Measurements from ENCODE around the gene KIFC1.

KIFC1 gene

DNA sequence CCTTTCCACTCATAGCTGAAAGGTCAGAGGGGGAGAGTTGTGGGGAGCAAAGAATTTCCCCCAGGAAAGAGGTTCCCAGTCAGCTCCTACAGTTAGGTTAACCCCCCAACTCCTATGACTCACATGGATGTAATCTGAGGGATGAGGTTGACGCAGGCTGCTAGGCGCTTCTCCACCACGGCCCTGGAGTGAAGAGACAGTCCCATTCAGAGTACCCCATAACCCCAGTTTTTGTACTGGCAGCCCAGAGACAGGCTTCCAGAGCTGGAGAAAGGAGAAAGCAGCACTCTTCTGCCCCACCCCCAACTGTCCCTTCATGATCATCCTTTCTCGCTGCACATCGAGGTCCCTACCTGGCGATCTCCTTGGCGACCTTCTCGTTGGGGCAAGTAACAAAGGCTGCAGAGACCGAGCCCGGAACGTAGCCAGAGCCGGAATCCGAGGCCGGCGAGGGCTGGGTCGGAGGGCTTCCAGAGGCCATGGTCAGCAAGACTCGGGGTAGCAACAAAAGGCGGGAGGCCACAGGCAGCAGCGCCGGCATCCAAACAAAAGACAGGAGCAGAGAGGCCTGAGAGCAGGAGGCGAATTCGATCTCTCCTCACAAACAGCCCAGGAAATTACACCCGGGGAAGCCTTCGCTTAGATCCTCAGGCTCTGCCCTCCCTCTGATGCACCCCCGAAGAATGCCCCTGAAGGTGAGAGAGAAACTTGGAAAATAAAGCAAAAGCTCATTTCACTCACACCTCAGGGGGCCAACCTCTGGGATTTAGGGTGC is 25.7 kb downstream of the KIFC1 start:
- H3K36me3 ChIP-seq (ENCODE audit: control insufficient read depth, insufficient read depth, low read length), result no peaks in the 10 kb centered on the region
- H3K4me1 ChIP-seq (ENCODE audit: control insufficient read depth, insufficient read depth, low read length), result peaks cover 28% of the 10 kb centered on the region
- H3K9ac ChIP-seq (ENCODE audit: low read length), result peak overlapping the region; percentile 76
- H3K27me3 ChIP-seq (ENCODE audit: control insufficient read depth, insufficient read depth, low read length), result peaks cover 4% of the 10 kb centered on the region
- H3K9me3 ChIP-seq (ENCODE audit: control insufficient read depth, low read length), result no peaks in the 10 kb centered on the region
- peak overlapping the region; percentile 76 for H3K4me3 ChIP-seq (ENCODE audit: low read length)

DNA sequence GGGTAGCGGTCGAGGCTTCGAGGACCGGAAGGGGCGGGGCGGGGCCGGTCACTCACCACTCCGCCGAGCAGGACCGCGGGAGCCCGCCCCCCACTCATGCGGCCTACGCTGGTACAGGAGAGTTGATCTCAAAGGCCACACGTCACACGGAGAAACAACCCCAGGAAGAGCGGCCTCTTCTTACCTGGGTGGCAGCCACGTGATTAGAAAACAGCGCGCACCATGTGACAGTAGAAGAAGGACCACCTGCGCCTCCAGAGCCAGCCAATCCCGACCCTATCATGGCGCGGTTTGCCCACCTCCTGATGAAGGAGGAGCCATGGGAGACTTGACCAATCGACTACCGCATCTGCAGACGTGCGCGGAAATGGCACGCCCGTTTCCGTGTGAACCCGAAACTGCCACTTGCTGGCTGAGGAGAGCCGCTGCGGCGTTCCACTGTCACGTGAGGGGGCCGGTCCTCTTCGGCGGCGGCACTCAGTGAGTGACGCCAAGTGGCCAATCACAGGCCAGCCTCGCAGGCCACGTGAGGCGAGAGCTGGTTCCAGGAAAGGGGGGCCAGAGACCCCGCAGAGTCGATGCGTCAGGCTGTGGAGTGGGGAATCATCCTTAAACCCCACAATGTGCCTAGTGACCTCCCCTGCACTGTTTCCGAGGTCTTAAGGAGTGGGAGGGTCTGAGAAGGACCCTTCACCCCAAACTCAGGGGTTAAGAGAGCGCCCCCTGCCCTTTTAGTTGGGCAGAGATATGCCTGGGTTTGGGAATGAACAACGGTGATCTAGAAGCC is 26.5 kb downstream of the KIFC1 start, which contains the start of gene CUTA:
Gene CUTA (minus strand): TSS at position 205 of the 787 bp plus-strand sequence. CDS start 107 bp downstream, at position 98.
- Histone ChIP-seq H3K4me3 (ENCODE audit: low read length) (peak within 1 kb of the TSS; percentile 76), H3K36me3 (ENCODE audit: control insufficient read depth, insufficient read depth, low read length) (no peaks in the 10 kb centered on the region), H3K4me1 (ENCODE audit: control insufficient read depth, insufficient read depth, low read length) (peaks cover 28% of the 10 kb centered on the region), H3K9me3 (ENCODE audit: control insufficient read depth, low read length) (no peaks in the 10 kb centered on the region), H3K27me3 (ENCODE audit: control insufficient read depth, insufficient read depth, low read length) (peaks cover 4% of the 10 kb centered on the region), H3K9ac (ENCODE audit: low read length) (peak within 1 kb of the TSS; percentile 80)

DNA sequence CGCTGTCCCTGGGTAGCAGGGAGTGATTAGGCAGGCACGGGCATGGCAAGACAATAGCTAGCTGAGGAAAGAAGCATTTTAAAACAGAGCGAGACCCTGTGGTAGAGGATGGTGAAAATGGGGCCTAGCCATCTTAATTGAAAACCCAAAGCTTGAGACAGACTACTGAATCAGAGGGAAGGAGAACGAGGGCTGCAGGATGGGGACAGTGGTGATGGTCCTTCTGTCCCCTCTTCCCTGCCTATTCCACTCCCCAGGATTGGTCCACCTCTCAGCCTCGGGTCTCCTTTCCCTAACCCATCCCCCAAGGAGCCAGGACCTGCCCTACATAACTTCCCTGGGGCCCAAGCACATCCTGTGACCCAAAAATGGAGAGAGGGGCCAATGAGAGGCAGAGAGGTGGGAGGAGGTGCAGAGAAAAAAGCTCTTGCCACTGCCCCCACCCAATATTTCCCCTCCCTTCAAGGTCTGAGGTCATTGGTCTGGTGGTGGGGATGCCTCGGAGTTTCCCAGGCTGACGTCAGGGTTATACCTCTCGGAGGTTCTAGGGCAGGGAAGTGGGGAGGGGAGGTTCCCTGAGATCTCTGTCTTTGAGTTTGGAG is 27.2 kb downstream of the KIFC1 start:
- no peaks in the 10 kb centered on the region for H3K36me3 ChIP-seq (ENCODE audit: control insufficient read depth, insufficient read depth, low read length)
- H3K27me3 ChIP-seq (ENCODE audit: control insufficient read depth, insufficient read depth, low read length), result peaks cover 4% of the 10 kb centered on the region
- peak overlapping the region; percentile 57 for H3K4me3 ChIP-seq (ENCODE audit: low read length)
- peaks cover 28% of the 10 kb centered on the region for H3K4me1 ChIP-seq (ENCODE audit: control insufficient read depth, insufficient read depth, low read length)
- H3K9ac ChIP-seq (ENCODE audit: low read length), result peak overlapping the region; percentile 80
- H3K9me3 ChIP-seq (ENCODE audit: control insufficient read depth, low read length), result no peaks in the 10 kb centered on the region

DNA sequence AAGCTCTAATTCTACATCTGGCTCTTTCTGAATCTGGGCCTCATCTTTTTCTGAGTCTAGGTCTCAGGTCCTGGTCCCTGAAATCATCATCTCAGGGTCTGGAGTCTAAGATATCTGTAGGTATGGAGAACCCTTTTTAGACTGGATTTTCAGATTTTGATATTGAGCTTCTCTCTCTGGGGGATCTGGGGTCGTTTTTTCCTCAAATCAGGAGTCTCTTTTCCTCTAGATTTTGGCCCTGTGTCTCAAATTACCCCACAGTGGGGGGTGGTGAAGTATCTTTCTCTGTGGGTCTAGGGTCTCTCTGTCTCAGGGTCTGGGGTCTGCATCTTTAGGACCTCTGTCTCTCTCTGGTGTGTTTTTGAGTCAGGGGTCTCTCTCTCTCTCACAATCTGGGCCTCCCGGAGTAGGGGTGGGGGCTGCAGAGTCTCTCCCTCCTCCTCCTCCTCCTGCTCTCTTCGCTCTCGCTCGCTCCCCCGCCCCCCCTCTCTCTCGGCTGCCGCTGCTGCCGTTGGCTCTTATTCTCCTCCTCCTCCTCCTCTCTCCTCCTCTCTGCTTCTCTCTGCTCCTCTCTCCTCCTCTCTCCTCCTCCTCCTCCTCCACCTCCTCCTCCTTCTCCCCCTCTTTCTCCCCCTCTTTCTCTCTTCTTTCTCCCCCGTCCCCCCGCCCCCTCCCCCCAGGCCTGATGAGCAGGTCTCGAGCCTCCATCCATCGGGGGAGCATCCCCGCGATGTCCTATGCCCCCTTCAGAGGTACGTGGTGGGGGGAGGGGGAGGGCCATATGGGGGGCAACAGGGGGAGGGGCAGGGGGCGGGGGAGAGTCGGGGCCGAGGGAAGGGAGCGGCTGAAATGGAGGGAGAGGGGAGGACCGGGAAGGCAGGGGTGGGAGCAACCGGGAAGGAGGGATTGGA is 28.2 kb downstream of the KIFC1 start, which contains the start of gene SYNGAP1:
Gene SYNGAP1 (plus strand): TSS at position 486 of the 911 bp plus-strand sequence. CDS start 200 bp downstream, at position 686.
- H3K4me3 ChIP-seq (ENCODE audit: low read length), result no peak within 1 kb of the TSS
- H3K4me1 ChIP-seq (ENCODE audit: control insufficient read depth, insufficient read depth, low read length), result peaks cover 32% of the 10 kb centered on the region
- H3K9me3 ChIP-seq (ENCODE audit: control insufficient read depth, low read length), result no peaks in the 10 kb centered on the region
- peak within 1 kb of the TSS; percentile 80 for H3K9ac ChIP-seq (ENCODE audit: low read length)
- H3K36me3 ChIP-seq (ENCODE audit: control insufficient read depth, insufficient read depth, low read length), result no peaks in the 10 kb centered on the region
- H3K27me3 ChIP-seq (ENCODE audit: control insufficient read depth, insufficient read depth, low read length), result peaks cover 4% of the 10 kb centered on the region

DNA sequence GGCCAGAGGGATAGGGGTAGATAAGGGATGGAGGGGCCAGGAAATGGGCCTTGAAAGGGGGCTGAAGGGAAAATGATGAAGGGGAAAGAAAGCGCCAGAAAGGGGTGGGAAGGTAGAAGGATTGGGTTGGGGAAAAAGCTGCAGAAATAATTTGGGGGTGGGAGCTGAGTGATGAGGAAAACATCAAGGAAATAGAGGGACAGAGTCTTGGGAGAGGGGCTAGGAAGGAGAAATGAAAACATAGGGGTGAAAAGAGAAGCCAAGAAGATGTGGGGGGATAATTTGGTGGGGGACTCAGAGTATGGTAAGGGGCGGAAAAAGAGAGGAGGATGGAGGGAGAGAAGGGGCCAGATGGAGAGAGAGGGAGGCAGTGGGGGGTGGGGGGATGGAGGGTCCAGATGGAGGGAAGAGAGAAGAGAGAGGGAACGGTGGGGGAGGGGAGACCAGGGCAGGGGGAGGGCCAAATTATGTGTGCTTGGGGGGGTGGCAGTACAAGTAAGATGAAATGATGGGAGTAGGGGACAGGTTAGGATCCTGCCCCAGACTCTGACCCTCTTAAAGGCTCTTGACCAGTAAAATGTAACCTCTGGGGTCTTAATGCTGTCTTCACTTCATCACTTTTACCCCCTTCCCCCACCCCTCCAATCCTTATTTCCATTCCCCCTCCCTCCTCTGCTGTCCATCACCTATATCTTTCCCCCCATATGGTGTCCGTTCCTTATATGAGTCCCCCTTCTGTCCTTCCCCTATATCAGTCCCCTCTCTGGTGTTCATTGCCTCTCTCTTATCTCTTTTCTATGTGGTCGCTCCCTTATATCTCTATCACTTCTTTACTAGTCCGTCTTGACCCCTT is 29.1 kb downstream of the KIFC1 start:
- Histone ChIP-seq H3K4me1 (ENCODE audit: control insufficient read depth, insufficient read depth, low read length) (peaks cover 34% of the 10 kb centered on the region), H3K9me3 (ENCODE audit: control insufficient read depth, low read length) (no peaks in the 10 kb centered on the region), H3K27me3 (ENCODE audit: control insufficient read depth, insufficient read depth, low read length) (peaks cover 4% of the 10 kb centered on the region), H3K4me3 (ENCODE audit: low read length) (no peak overlapping the region), H3K36me3 (ENCODE audit: control insufficient read depth, insufficient read depth, low read length) (no peaks in the 10 kb centered on the region), H3K9ac (ENCODE audit: low read length) (no peak overlapping the region)

DNA sequence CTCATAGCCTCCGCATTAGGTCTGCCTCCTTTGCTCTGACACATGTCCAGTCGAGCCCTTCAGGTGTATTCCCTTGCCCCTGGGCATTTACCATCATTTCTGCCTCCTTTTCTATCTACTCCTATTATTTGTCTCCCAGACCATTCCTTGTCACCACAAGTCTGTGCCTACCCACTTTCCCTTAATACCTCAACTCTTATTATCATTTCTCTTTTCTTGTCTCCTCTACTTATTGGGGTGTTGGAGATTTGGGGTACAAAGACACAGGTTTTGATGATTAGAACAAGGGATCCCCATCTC is 29.7 kb downstream of the KIFC1 start:
- no peak overlapping the region for H3K4me3 ChIP-seq (ENCODE audit: low read length)

DNA sequence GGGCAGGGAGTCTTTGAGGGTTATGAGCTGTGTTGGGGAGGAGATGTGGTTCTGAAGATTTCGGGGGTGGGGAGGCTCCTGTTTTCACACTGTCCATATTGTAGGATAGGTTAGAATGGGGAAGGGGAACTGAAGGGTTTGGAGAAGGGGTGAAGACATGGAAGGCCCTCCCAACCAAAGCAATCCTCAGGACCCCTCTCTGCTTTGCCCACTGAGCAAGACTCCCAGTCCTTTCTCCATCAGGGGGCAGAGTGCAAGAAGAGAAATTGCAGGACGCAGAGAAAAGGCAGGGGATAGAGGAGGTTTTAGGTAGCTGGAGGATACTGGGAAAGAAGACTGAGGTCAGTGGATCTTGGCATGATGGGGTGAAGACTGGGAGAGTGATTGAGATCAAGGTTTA is 32.2 kb downstream of the KIFC1 start:
- no peaks in the 10 kb centered on the region for H3K9me3 ChIP-seq (ENCODE audit: control insufficient read depth, low read length)
- no peak overlapping the region for H3K4me3 ChIP-seq (ENCODE audit: low read length)
- H3K27me3 ChIP-seq (ENCODE audit: control insufficient read depth, insufficient read depth, low read length), result peaks cover 4% of the 10 kb centered on the region
- H3K4me1 ChIP-seq (ENCODE audit: control insufficient read depth, insufficient read depth, low read length), result peaks cover 29% of the 10 kb centered on the region
- H3K9ac ChIP-seq (ENCODE audit: low read length), result no peak overlapping the region
- H3K36me3 ChIP-seq (ENCODE audit: control insufficient read depth, insufficient read depth, low read length), result no peaks in the 10 kb centered on the region

More for the DNA sequence above, 29.7 kb downstream of the KIFC1 start:
- Histone ChIP-seq H3K9ac (ENCODE audit: low read length) (no peak overlapping the region), H3K4me1 (ENCODE audit: control insufficient read depth, insufficient read depth, low read length) (peaks cover 33% of the 10 kb centered on the region), H3K27me3 (ENCODE audit: control insufficient read depth, insufficient read depth, low read length) (peaks cover 4% of the 10 kb centered on the region), H3K9me3 (ENCODE audit: control insufficient read depth, low read length) (no peaks in the 10 kb centered on the region), H3K36me3 (ENCODE audit: control insufficient read depth, insufficient read depth, low read length) (no peaks in the 10 kb centered on the region)

DNA sequence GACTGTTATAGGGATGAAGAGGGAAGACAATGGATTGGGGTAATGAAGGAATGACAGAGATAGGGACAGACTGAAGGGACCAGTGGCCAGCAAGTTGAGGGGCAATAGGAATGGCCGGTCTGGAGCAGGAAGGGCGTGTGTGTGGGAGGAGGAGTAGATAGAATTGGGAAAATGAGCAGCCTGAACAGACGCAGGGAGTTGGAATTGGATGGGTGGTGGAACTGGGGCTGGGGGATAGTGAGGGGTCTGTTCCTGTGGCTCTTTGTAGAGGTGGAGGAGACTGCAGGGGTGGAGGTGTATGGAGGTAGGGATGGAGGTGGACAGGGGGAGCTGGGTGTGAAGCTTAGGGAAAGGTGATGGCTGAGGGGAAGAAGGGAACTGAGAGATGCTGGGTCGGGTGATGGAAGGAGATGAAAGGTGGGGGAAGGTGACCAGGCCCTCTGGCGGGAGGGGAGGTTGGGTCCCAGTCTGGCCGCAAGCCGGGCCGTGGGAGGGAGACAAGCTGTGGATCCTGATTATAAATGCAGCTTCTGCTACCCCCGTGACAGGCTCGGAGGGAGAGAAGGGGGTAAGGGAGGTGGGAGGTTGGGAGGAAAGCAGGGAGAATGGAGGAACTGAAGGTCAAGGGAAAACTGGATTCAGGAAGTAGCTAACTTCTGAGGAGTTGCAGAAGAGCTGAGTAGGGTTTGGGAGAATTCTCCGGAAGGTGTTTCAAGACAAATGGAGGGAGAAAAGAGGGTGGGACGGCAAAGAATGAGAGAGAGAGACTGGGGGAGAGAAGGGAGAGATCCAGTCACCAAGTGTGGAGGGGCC is 33.4 kb downstream of the KIFC1 start:
- peaks cover 4% of the 10 kb centered on the region for H3K27me3 ChIP-seq (ENCODE audit: control insufficient read depth, insufficient read depth, low read length)
- H3K9ac ChIP-seq (ENCODE audit: low read length), result peak overlapping the region; percentile 80
- no peaks in the 10 kb centered on the region for H3K9me3 ChIP-seq (ENCODE audit: control insufficient read depth, low read length)
- H3K36me3 ChIP-seq (ENCODE audit: control insufficient read depth, insufficient read depth, low read length), result no peaks in the 10 kb centered on the region
- peaks cover 27% of the 10 kb centered on the region for H3K4me1 ChIP-seq (ENCODE audit: control insufficient read depth, insufficient read depth, low read length)
- peak overlapping the region; percentile 61 for H3K4me3 ChIP-seq (ENCODE audit: low read length)

DNA sequence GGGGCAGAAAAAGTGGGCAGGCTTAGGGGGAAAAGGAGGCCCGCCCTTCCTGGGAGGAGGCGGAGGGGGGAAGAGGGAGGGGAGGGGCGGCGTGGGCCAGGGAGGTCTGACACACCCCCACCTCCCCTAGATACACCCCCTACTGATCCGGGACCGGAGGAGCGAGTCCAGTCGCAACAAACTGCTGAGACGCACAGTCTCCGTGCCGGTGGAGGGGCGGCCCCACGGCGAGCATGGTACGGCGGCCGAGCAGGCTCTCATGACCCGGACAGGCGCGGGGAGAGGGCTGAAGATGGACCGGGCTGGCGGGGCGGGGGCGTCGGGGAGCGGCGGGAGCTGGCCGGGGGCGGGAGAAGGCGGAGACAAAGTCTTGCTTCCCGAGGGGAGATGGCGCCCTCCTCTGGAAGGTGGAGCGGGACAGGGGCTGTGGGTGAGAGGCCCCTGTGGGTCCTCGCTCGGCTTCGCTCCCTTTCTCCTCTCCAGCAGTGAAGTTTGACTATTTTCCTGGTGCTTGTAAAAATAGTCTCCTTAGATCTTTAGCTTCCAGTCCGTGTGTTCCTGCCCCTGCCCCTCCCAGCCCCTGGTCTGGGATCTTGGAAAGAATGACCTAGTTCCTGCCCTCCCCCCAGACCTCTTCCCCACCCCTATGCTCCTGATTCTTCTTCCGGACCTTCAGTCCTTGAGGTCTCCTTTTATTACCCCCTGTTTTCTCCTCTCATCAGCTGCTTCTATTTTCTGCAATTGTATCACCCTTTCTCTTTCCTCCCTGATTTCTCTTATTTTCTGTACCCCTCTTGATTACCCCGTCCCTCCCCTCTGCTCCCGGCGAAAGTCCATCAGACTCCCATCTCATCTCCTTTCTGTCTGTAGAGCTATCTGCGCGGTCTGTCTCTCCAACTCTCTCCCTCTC is 34.3 kb downstream of the KIFC1 start:
- H3K4me1 ChIP-seq (ENCODE audit: control insufficient read depth, insufficient read depth, low read length), result peaks cover 27% of the 10 kb centered on the region

More for the DNA sequence above, 34.3 kb downstream of the KIFC1 start:
- Histone ChIP-seq H3K27me3 (ENCODE audit: control insufficient read depth, insufficient read depth, low read length) (peaks cover 4% of the 10 kb centered on the region), H3K4me3 (ENCODE audit: low read length) (peak overlapping the region; percentile 61), H3K9me3 (ENCODE audit: control insufficient read depth, low read length) (no peaks in the 10 kb centered on the region), H3K9ac (ENCODE audit: low read length) (peak overlapping the region; percentile 80), H3K36me3 (ENCODE audit: control insufficient read depth, insufficient read depth, low read length) (no peaks in the 10 kb centered on the region)
